Trophoblast cell (in vitro differentiated cells and primary cell): ENCODE data around the gene CXCR5.

Experiments
- DNase-seq, 2 donors: peaks; one replicate each; pipeline ENCODE4 v3.0.0-alpha.2; 2016
- H2AFZ ChIP-seq: 2 replicates; pipeline ENCODE4 v1.6.1; 2013; ENCODE audit warnings: low read length, moderate library complexity, mild to moderate bottlenecking; ENCODE audit not compliant: insufficient read depth, poor library complexity
- H2AK5ac ChIP-seq: 2 replicates; pipeline ENCODE4 v1.6.1; 2013; ENCODE audit warnings: mild to moderate bottlenecking, low read length
- H2BK120ac ChIP-seq: 2 replicates; pipeline ENCODE4 v1.6.1; 2013; ENCODE audit warnings: low read length, mild to moderate bottlenecking, moderate library complexity; ENCODE audit not compliant: insufficient read depth, poor library complexity
- H2BK12ac ChIP-seq: 2 replicates; pipeline ENCODE4 v1.6.1; 2013; ENCODE audit warnings: mild to moderate bottlenecking, low read length, moderate library complexity
- H2BK5ac ChIP-seq: 2 replicates; pipeline ENCODE4 v1.6.1; 2013; ENCODE audit warnings: low read length, low read depth, moderate library complexity, mild to moderate bottlenecking; ENCODE audit not compliant: poor library complexity
- H3K14ac ChIP-seq: 2 replicates; pipeline ENCODE4 v1.6.1; 2013; ENCODE audit warnings: mild to moderate bottlenecking, low read length
- H3K18ac ChIP-seq: 2 replicates; pipeline ENCODE4 v1.6.1; 2013; ENCODE audit warnings: mild to moderate bottlenecking, low read length
- H3K23ac ChIP-seq: 2 replicates; pipeline ENCODE4 v1.6.1; 2013; ENCODE audit warnings: low read length
- H3K27ac ChIP-seq: 2 replicates; pipeline ENCODE4 v1.5.1; 2013; ENCODE audit warnings: low read depth, mild to moderate bottlenecking, inconsistent platforms, low read length, moderate library complexity
- H3K27me3 ChIP-seq: 2 replicates; pipeline ENCODE4 v1.6.1; 2013; ENCODE audit warnings: inconsistent platforms, mild to moderate bottlenecking, low read length, moderate library complexity; ENCODE audit not compliant: insufficient read depth
- H3K36me3 ChIP-seq, 2 experiments: 1 replicate in 1 of 2; 2 replicates in 1 of 2; pipeline ENCODE4 v1.6.1; 2013; ENCODE audit warnings: low read length in 2 of 2, mild to moderate bottlenecking in 2 of 2, moderate library complexity in 1 of 2; ENCODE audit not compliant: insufficient read depth in 2 of 2, control insufficient read depth in 1 of 2
- H3K4ac ChIP-seq: 2 replicates; pipeline ENCODE4 v1.6.1; 2013; ENCODE audit warnings: low read depth, mild to moderate bottlenecking, low read length, moderate library complexity
- H3K4me1 ChIP-seq, 2 experiments: 1 replicate in 1 of 2; 2 replicates in 1 of 2; pipeline ENCODE4 v1.6.1; 2013; ENCODE audit warnings: low read length in 2 of 2, mild to moderate bottlenecking in 2 of 2, moderate library complexity in 1 of 2; ENCODE audit not compliant: insufficient read depth in 2 of 2, control insufficient read depth in 1 of 2
- H3K4me2 ChIP-seq: 2 replicates; pipeline ENCODE4 v1.6.1; 2013; ENCODE audit warnings: inconsistent platforms, mild to moderate bottlenecking, low read length, moderate library complexity
- H3K4me3 ChIP-seq: 2 replicates; pipeline ENCODE4 v1.5.1; 2013; ENCODE audit warnings: mild to moderate bottlenecking, low read depth, low read length, inconsistent platforms
- H3K79me1 ChIP-seq: one replicate; pipeline ENCODE4 v1.6.1; 2013; ENCODE audit warnings: low read length
- H3K79me2 ChIP-seq: 2 replicates; pipeline ENCODE4 v1.6.1; 2013; ENCODE audit warnings: low read length, mild to moderate bottlenecking; ENCODE audit not compliant: control insufficient read depth, insufficient read depth, poor library complexity
- H3K9ac ChIP-seq: 2 replicates; pipeline ENCODE4 v1.6.1; 2013; ENCODE audit warnings: mild to moderate bottlenecking, low read length
- H3K9me3 ChIP-seq: 2 replicates; pipeline ENCODE4 v1.6.1; 2013; ENCODE audit warnings: low read depth, mild to moderate bottlenecking, control low read depth, inconsistent platforms, low read length; ENCODE audit not compliant: insufficient read depth
- H4K12ac ChIP-seq: 2 replicates; pipeline ENCODE4 v1.6.1; 2013; ENCODE audit warnings: low read depth, mild to moderate bottlenecking, low read length, moderate library complexity
- H4K8ac ChIP-seq: 2 replicates; pipeline ENCODE4 v1.6.1; 2013; ENCODE audit warnings: low read depth, mild to moderate bottlenecking, low read length, moderate library complexity
- H4K91ac ChIP-seq: one replicate; pipeline ENCODE4 v1.6.1; 2013; ENCODE audit warnings: low read depth, mild to moderate bottlenecking, low read length, moderate library complexity
- WGBS: extraction: QIAGEN DNeasy Blood & Tissue Kit; methylation state at CpG from one replicate; pipeline ENCODE4 v1.1.7; 2013; ENCODE audit warnings: missing lambda C conversion rate; ENCODE audit not compliant: insufficient read length, insufficient coverage; ENCODE audit errors: extremely low coverage; 5-methylcytosine and 5-hydroxymethylcytosine counted together

Gene CXCR5

DNA sequence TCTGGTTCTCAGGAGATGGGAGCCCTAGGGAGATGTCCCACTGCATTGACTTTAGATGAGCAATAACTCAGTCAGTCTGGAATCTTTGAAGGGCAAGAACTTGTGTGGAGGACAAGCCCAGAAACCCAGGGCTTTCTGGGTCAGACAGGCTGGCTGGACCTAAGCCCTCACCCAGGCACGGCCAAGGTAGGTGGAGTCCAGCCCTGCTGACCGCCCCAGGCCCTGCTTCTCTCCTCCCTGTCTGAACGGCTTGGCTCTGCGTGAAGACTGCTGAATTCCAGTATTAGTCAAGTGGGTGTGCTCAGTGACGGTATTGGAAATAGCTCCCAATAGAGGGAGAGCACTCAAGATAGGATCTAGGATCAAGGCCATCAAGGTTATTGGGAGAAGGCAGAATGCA, 6.1 kb downstream of the CXCR5 start:
- H3K23ac ChIP-seq, result no peak overlapping the region
- H3K4me2 ChIP-seq, result no peak overlapping the region
- H2BK5ac ChIP-seq, result no peak overlapping the region
- no peak overlapping the region for H3K9ac ChIP-seq
- H3K18ac ChIP-seq, result no peak overlapping the region
- H2BK120ac ChIP-seq, result peak overlapping the region; percentile 27
- no CpG with 5 or more reads among the region's 5 CpGs for WGBS
- no peaks in the 10 kb centered on the region for H3K27me3 ChIP-seq
- peak overlapping the region; percentile 61 for H2BK12ac ChIP-seq
- H3K36me3 ChIP-seq, result peaks cover 0 to 6% of the 10 kb centered on the region in 2 experiments
- DNase-seq, result peak; percentile 97 to 99
- no peak overlapping the region for H4K12ac ChIP-seq
- peak overlapping the region; percentile 37 for H3K14ac ChIP-seq
- no peak overlapping the region for H2AK5ac ChIP-seq
- H4K91ac ChIP-seq, result peak overlapping the region; percentile 85
- peaks cover 28% of the 10 kb centered on the region for H3K79me1 ChIP-seq
- no peak overlapping the region for H4K8ac ChIP-seq
- H3K4me3 ChIP-seq, result no peak overlapping the region
- H3K4ac ChIP-seq, result no peak overlapping the region
- H3K4me1 ChIP-seq, result peaks cover 34 to 35% of the 10 kb centered on the region in 2 experiments
- peak overlapping the region; percentile 29 for H3K27ac ChIP-seq
- peaks cover 2% of the 10 kb centered on the region for H3K79me2 ChIP-seq
- no peaks in the 10 kb centered on the region for H3K9me3 ChIP-seq
- H2AFZ ChIP-seq, result no peak overlapping the region

DNA sequence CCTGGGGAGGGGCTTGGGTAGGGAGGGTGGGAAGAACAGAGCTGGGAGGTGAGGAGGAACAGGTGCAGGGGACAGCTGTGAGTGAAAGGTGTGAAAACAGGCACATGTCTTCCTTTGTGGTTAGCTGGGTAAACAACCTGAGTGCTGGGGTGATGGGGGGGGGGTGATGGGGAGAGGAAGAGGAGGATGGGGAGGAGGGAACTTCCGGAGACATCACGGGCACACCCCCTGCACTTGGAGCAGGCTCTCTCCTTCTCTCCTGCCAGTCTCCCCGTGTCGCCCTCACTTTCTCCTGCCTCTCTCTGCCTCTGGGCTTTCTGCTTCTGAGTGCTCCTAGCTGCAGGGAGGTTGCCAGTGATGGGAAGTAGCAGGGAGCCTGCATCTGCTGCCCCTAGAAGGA, 8.8 kb downstream of the CXCR5 start:
- H3K27ac ChIP-seq, result no peak overlapping the region
- no peak overlapping the region for H2AFZ ChIP-seq
- no peak overlapping the region for H3K23ac ChIP-seq
- peaks cover 8 to 16% of the 10 kb centered on the region in 2 experiments for H3K36me3 ChIP-seq
- H3K14ac ChIP-seq, result no peak overlapping the region
- H3K4me2 ChIP-seq, result no peak overlapping the region
- no peaks in the 10 kb centered on the region for H3K27me3 ChIP-seq
- no peak overlapping the region for H3K9ac ChIP-seq
- no peak overlapping the region for H3K4me3 ChIP-seq
- H3K79me1 ChIP-seq, result peaks cover 19% of the 10 kb centered on the region
- no peak overlapping the region for H4K12ac ChIP-seq
- no peak overlapping the region for H2AK5ac ChIP-seq
- H3K4me1 ChIP-seq, result peaks cover 28% of the 10 kb centered on the region in 2 experiments
- WGBS, result no CpG with 5 or more reads among the region's 4 CpGs
- H3K9me3 ChIP-seq, result no peaks in the 10 kb centered on the region
- H3K18ac ChIP-seq, result no peak overlapping the region
- H2BK12ac ChIP-seq, result no peak overlapping the region
- H2BK120ac ChIP-seq, result no peak overlapping the region
- H3K79me2 ChIP-seq, result no peaks in the 10 kb centered on the region
- no peak overlapping the region for H4K91ac ChIP-seq
- no peak overlapping the region for H3K4ac ChIP-seq
- no peak for DNase-seq
- no peak overlapping the region for H4K8ac ChIP-seq
- H2BK5ac ChIP-seq, result no peak overlapping the region

DNA sequence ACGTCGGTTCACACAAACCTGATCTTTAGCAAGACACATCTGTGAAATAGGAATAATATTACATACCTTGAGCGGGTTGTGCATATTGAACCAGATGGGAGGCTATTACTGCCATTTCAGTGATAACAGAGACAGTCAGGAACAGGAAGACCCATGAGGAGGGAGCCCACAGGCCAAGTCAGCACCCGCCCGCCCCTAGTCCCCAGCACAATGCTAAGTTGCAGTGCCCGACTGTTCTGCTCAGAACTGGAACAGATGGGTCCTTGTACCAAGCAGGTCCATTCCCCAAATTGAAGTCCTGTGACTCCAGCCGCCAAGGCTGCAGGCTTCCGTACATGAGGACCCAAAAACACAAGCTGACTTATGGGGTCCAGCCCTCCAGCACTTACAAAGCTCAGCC, 9.3 kb downstream of the CXCR5 start:
- Histone ChIP-seq H3K4ac (no peak overlapping the region), H3K18ac (no peak overlapping the region), H3K79me2 (no peaks in the 10 kb centered on the region), H3K27ac (no peak overlapping the region), H3K23ac (no peak overlapping the region), H3K4me1 (peaks cover 23 to 24% of the 10 kb centered on the region in 2 experiments), H3K4me2 (no peak overlapping the region), H4K91ac (no peak overlapping the region), H2AFZ (no peak overlapping the region), H4K12ac (no peak overlapping the region), H3K9ac (no peak overlapping the region), H2BK12ac (no peak overlapping the region), H3K36me3 (peaks cover 12 to 20% of the 10 kb centered on the region in 2 experiments), H3K9me3 (no peaks in the 10 kb centered on the region), H3K4me3 (no peak overlapping the region), H2BK120ac (no peak overlapping the region), H3K14ac (no peak overlapping the region), H2AK5ac (no peak overlapping the region), H3K27me3 (no peaks in the 10 kb centered on the region), H4K8ac (no peak overlapping the region), H3K79me1 (peaks cover 15% of the 10 kb centered on the region), H2BK5ac (no peak overlapping the region)
- no CpG with 5 or more reads among the region's 8 CpGs for WGBS
- DNase-seq, result no peak

DNA sequence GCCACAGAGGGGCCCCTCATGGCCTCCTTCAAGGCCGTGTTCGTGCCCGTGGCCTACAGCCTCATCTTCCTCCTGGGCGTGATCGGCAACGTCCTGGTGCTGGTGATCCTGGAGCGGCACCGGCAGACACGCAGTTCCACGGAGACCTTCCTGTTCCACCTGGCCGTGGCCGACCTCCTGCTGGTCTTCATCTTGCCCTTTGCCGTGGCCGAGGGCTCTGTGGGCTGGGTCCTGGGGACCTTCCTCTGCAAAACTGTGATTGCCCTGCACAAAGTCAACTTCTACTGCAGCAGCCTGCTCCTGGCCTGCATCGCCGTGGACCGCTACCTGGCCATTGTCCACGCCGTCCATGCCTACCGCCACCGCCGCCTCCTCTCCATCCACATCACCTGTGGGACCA, 10.0 kb downstream of the CXCR5 start:
- no peak overlapping the region for H2BK12ac ChIP-seq
- H3K27me3 ChIP-seq, result no peaks in the 10 kb centered on the region
- H3K4me3 ChIP-seq, result no peak overlapping the region
- no peak overlapping the region for H2BK120ac ChIP-seq
- no peak overlapping the region for H3K18ac ChIP-seq
- H3K79me1 ChIP-seq, result peaks cover 8% of the 10 kb centered on the region
- H3K27ac ChIP-seq, result no peak overlapping the region
- no peak for DNase-seq
- H2AK5ac ChIP-seq, result no peak overlapping the region
- H4K12ac ChIP-seq, result no peak overlapping the region
- H2AFZ ChIP-seq, result no peak overlapping the region
- WGBS, result no CpG with 5 or more reads among the region's 22 CpGs
- no peak overlapping the region for H3K9ac ChIP-seq
- no peak overlapping the region for H3K4me2 ChIP-seq
- H3K4me1 ChIP-seq, result peaks cover 16 to 17% of the 10 kb centered on the region in 2 experiments
- H3K23ac ChIP-seq, result no peak overlapping the region
- peaks cover 17 to 26% of the 10 kb centered on the region in 2 experiments for H3K36me3 ChIP-seq
- no peaks in the 10 kb centered on the region for H3K79me2 ChIP-seq
- no peak overlapping the region for H3K14ac ChIP-seq
- no peak overlapping the region for H3K4ac ChIP-seq
- H4K91ac ChIP-seq, result no peak overlapping the region
- H2BK5ac ChIP-seq, result no peak overlapping the region
- no peak overlapping the region for H4K8ac ChIP-seq
- H3K9me3 ChIP-seq, result no peaks in the 10 kb centered on the region
